A204.1 (cell line): ENCODE results near the gene NTSR2.

Experiments used
- FAIRE-seq: peaks from 2 replicates; lab custom pipeline; 2012; peaks lifted over from hg19 to GRCh38; lab: Jason Lieb, UNC

NTSR2 gene

DNA sequence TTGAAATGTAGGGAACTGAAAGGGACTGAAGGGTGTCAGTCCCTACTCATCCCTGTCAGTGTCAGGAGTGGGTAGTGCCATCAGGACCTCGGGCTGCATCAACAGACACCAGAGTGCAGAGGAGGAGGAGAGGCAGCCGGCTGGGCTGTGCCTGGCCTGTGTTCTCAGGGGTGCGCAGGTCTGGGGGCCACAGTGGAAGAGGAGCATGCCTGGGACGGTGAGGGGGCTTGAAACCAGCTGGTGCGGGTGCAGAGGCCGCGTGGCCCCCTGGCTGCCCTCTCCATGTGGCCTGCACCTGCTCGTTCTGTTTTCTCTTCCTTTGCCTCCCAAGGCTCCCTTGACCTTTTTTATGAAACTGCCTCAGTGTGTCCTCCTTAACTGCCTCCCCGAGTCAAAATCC lies 41.3 kb downstream of the NTSR2 start:
- no peak for FAIRE-seq

DNA sequence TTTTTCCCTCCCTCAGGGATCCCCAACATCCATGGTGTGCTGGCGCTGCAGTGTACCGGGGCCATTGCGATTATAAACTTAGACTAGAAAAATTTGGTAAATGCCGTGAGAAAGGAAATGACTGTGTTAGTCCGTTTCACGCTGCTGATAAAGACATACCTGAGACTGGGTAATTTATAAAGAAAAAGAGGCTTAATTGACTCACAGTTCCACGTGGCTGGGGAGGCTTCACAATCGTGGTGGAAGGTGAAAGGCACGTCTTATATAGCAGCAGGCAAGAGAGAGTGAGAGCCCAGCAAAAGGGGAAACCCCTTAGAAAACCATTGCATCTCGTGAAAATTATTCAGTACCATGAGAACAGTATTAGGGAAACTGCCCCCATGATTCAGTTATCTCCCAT lies 44.3 kb downstream of the NTSR2 start:
- FAIRE-seq: no peak

DNA sequence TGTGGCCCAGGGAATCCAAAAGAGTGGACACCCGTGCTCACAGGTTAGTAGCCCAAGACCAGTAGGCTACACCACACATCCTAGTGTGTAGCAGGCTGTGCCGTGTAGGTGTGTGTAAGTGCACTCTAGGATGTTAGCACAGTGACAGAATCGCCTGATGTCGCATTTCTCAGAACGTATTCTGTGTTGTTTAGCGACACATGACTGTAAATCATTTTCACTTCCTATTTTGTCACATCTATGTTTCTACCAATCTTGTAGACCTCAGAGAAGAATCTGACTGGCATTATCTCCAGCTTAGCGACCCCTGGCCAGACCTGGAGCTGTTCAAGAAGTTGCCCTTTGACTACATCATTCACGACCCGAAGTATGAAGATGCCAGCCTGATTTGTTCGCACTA lies 45.1 kb downstream of the NTSR2 start:
- FAIRE-seq: no peak

DNA sequence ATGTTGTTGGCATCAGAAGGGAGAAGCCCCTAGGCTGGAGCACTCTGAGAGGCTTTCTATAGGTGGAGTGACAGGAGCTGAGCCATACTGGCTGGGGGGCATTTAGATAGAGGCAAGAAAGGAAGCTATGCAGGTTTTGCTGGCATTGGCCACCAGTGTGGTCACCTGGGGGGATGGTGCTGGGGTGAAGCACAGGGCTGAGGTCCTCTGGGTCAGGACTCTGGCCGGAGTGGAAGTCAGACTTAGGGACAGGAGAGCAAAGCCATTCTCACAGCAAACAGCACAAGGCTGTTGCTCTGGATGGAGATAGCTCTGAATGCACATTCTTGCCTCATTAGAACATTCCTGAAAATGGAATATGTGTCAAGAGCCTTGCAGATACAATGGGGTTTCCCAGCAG lies 47.4 kb downstream of the NTSR2 start:
- FAIRE-seq: no peak

DNA sequence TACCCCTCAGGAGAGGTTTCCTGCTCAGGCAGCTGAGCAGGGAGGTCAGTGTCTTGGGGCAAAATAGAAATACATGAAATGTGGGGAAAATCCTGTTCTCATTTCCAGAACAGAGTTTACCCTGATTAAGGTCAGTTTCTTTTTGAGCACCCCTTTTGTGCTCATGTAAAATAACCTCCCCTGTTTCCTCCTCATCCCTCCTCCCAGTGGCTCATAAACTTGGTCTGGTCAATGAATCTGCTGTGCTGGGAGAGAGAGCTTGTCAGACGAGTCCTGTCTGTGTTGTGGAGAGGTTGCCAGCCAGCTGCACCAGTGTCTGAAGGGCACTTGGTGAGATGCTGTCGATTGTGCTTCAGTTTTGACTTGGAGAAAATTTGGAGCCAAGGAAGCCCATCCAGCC lies 48.6 kb downstream of the NTSR2 start:
- no peak for FAIRE-seq

DNA sequence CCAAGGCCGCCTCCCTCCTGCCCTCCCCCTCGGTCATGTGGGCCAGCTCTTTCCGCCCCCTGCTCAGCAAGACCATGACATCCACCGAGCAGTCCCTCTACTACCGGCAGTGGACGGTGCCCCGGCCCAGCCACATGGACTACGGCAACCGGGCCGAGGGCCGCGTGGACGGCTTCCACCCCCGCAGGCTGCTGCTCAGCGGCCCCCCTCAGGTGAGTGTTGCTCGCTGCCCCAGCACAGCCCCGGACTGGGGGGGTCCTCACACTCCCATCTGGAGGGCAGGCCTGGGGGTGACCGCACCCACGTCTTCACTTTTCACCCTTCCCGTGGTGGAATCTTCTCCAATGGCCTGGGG lies 51.3 kb downstream of the NTSR2 start:
- FAIRE-seq: no peak

DNA sequence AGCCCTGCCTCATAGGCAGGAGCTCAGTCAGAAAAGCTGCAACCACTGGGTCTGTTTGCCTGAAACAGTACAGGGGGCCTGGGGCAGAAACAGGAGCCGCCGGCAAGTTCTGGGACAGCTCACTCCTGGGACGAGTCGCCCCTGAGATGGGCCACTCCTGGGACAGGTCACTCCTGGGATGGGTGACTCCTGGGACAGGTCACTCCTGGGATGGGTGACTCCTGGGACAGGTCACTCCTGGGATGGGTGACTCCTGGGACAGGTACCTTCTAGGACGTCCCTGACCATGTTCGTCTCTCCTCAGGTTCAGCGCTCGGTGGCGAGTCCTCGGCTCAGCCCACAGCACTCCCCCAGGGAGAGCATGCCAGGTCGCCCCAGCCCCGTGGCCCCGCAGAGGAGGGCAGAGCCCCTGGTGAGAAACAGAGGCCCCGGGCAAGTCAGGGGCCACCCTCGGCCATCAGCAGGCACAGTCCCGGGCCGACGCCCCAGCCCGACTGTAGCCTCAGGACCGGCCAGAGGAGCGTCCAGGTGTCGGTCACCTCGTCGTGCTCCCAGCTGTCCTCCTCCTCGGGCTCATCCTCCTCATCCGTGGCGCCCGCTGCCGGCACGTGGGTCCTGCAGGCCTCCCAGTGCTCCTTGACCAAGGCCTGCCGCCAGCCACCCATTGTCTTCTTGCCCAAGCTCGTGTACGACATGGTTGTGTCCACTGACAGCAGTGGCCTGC lies 51.8 kb downstream of the NTSR2 start:
- FAIRE-seq: no peak

DNA sequence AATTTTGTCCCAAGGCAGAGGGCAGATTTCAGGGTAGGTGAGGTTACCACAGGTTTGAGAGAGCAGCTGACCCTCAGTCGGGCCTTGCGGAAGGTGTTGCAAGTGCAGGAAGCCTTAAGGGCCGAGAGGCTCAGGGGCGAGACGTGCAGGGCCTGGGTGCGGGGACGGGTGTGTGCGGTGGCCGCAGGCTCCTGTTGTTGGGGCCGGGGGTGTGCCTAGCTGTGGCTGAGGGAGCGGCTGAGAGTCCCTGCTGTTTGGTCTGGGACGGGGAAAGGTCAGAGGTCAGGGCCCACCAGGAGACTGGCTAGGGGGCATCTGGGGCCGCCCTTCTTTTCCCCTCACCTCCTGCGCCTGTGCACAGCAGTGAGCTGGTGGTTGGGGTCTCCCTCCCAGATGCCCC lies 52.5 kb downstream of the NTSR2 start:
- FAIRE-seq: no peak

DNA sequence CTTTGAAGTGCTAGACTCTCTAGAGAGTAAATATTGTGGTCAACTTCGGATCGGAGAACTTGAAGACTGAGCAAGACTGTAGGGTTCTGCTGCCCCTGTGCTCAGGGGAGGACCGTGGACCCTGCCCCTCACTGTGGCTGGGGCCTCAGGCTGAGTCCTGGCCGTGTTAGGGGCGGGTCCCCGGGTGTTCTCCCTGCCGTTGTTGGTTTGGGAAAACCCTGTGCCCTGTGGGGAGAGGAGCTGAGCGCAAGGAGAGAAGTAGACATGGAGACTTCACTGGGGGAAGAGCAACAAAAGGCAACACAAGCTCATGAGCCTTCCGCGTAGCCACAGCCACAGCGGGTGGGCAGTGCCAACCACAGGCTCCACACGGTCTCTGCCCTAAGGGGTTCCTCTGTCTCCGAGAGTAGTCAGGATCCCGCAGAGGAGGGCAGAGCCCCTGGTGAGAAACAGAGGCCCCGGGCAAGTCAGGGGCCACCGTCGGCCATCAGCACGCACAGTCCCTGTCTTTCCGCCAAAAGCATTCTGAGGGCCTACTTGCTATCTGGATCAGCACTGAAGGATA lies 53.1 kb downstream of the NTSR2 start:
- no peak for FAIRE-seq

DNA sequence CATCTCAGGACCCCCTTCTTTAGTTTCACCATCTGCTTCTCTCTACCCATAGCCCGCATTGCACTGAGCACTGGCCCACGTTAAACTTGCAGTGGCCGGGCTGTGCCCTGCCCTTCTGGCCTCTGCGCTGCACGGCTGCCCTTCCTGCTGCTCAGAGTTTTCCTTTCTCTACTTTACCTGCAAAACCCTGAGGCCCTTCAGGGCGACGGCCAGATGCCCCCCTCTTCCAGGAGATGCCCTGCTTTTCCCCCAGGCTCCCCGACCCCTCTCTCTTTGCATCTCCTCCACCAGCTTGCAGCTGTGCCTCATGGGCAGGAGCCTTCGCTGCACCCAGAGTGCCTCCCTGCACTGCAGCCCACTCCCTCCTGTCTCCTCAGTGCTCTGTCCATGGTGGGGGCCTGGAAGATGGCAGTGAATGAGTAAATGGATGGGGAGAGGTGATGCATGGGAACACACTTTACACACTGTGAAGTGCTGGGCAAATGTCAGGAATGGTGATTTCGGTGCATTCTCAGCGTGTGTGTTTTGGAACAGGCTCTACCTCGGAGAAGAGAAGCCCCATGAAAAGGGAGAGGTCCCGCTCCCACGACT lies 53.8 kb downstream of the NTSR2 start:
- no peak for FAIRE-seq

DNA sequence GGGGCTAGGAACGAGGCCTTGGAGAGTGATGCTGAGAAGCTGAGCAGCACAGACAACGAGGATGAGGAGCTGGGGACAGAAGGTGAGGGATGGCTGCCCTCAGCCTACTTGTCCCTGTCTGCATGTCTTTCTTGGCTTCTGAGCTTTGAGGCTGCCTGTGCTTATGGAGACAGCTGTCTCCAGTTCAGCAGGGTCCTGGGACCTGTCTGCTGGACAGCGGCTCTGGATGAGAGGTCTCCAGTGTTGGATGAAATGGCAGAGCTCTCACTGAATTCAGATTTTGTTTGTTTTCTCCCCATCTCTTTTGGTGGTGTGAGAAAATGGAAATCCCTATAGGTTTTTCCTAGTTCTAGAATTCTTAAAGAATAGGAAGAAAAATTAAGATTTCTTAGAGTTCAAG lies 54.8 kb downstream of the NTSR2 start:
- FAIRE-seq: no peak

DNA sequence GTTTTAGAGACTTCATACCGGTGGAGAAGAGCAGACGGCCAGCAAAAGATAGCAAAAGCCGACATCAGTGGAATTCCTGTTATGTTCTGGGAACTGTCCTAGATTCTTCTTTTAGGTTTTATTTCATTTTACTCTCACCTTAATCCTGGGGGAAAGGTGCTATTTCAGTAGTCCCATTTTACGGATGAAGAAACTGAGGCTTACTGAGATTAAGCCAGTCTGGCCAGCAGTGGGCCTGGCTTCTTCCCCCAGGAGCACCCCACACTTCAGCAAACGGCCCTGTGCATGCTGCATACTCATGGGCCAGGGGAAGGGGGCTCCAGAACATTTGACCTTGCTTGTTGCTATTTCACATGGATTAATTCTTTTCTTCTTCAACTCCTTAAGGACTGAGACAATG lies 56.7 kb downstream of the NTSR2 start:
- no peak for FAIRE-seq

DNA sequence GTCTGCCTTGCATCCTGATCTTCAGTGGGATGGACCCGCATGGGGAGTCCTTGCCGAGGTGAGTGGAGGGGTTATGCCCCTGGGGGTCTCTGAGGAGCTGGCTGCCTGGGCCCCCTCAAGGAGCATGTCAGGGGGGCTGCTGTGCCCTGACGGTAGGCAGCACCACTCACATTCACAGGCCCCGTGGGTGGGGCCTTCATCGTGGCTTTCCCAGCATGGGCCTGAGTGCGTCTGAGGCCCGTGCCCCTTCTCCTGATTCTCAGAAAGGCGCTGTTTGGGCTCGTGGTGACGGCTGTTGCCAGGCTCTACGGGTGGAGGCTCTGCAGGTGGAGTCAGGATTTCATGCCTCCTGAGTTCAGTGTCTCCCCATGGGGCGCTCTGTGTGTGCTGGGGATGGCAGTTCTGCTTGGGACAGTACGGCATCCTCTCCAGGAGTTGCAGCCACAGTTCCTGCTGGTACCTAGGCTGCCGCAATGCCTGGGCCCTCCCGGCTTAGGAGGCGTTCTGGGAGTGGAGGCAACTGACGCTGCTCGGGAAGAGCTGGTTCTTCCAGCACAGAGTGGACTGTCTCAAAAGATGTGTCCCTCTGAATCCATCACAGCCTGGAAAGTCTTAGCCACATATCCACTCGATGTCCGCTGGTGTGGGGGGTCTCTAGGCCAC lies 57.3 kb downstream of the NTSR2 start:
- FAIRE-seq: no peak

DNA sequence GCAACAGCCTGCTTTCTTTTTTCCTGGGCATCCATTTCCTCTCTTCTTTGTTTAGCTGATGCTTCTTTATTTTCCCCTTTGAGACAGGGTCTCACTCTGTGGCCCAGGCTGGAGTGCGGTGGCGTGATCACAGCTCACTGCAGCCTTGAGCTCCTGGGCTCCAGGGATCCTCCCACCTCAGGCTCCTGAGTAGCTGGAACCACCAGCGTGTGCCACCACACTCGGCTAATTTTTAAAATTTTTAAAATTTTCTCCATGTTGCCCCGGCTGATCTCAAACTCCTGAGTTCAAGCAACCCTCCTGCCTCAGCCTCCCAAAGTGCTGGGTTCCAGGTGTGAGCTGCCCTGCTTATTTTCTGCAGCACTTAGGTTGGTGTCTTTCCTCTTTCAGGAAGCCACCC lies 58.7 kb downstream of the NTSR2 start:
- FAIRE-seq: no peak

DNA sequence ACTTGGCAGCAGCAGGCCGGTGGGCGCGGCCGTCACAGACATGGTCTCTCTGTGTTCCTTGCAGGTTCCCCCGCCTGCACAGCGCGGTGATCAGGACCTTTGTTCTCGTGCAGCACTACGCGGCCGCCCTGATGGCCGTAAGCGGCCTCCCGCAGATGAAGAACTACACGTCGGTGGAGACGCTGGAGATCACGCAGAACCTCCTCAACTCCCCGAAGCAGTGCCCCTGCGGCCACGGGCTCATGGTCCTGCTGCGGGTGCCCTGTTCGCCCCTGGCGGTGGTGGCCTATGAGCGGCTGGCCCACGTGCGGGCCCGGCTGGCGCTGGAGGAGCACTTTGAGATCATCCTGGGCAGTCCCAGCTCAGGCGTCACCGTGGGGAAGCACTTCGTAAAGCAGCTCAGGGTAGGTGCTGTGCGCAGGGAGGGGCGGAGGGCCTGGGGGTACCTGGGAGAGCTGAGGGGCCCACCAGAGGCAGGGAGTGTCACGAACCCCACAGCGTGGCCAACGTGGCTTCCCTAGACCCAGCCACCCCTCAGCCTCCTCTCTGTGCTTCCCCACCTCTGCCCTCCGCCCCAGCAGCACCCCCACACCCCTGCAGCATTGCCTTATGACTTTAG lies 59.3 kb downstream of the NTSR2 start:
- no peak for FAIRE-seq
